CD4-positive, alpha-beta T cell (primary cell): ENCODE results near the gene CHAC2. TPM values are rescaled to one million over a fixed set of nuclear protein-coding genes. Genes with fewer than 3 reads are reported as not detected.

Experiments
- ATAC-seq: fragments of 200-7000 bp; cut with Tn5 transposase; one replicate; pipeline ENCODE4 v1.10.0; 2022; ENCODE audit warnings: mild to moderate bottlenecking; ENCODE audit not compliant: poor library complexity
- CTCF ChIA-PET: fragments of 350-600 bp; sonication (Branson Sonifier 250); formaldehyde crosslinking; loops from one replicate; lab custom pipeline; 2021; ENCODE audit warnings: antibody characterized with exemption, inconsistent platforms; lab: Charles Lee
- POLR2A ChIA-PET: fragments of 350-600 bp; sonication (Branson Sonifier 250); formaldehyde crosslinking; loops from one replicate; lab custom pipeline; 2021; ENCODE audit warnings: antibody characterized with exemption, inconsistent platforms; lab: Charles Lee
- DNase-seq, 14 experiments: peaks; one replicate each; pipeline ENCODE4 v3.0.0-alpha.2; 2013 to 2020; ENCODE audit warnings: mixed read lengths in 2 of 14
- H3K27ac ChIP-seq, 2 donors: one replicate each; pipeline versions ENCODE4 v1.5.1 to v1.7.0; 2013; ENCODE audit warnings: low read length in 2 of 2, low read depth in 1 of 2, mild to moderate bottlenecking in 1 of 2
- H3K27me3 ChIP-seq, 2 experiments: 1 replicate in 1 of 2; 2 replicates in 1 of 2; pipeline versions ENCODE4 v1.6.1 to v1.7.0; 2013; ENCODE audit warnings: low read length in 2 of 2, control low read depth in 1 of 2, mild to moderate bottlenecking in 1 of 2, moderate library complexity in 1 of 2; ENCODE audit not compliant: insufficient read depth in 2 of 2, control insufficient read depth in 1 of 2
- H3K36me3 ChIP-seq: one replicate; pipeline ENCODE4 v1.6.1; 2013; ENCODE audit warnings: low read length, control low read depth; ENCODE audit not compliant: insufficient read depth
- H3K4me1 ChIP-seq: one replicate; pipeline ENCODE4 v1.6.1; 2013; ENCODE audit warnings: low read length, control low read depth; ENCODE audit not compliant: insufficient read depth
- H3K4me3 ChIP-seq: one replicate; pipeline ENCODE4 v1.5.1; 2013; ENCODE audit warnings: mild to moderate bottlenecking, low read length, moderate library complexity
- H3K9me3 ChIP-seq, 2 experiments: 1 replicate in 1 of 2; 2 replicates in 1 of 2; pipeline versions ENCODE4 v1.6.1 to v1.7.0; 2013; ENCODE audit warnings: low read length in 2 of 2, mild to moderate bottlenecking in 2 of 2, control low read depth in 1 of 2, moderate library complexity in 1 of 2; ENCODE audit not compliant: control insufficient read depth in 1 of 2, insufficient read depth in 1 of 2
- H3K27ac Mint-ChIP-seq: one replicate; pipeline ENCODE4 v1.8.0; 2020; ENCODE audit warnings: mixed read lengths
- H3K27me3 Mint-ChIP-seq: one replicate; pipeline ENCODE4 v1.8.0; 2021; ENCODE audit warnings: mixed read lengths
- H3K36me3 Mint-ChIP-seq: one replicate; pipeline ENCODE4 v1.8.0; 2021; ENCODE audit warnings: low read depth, mixed read lengths
- H3K4me1 Mint-ChIP-seq: one replicate; pipeline ENCODE4 v1.8.0; 2021; ENCODE audit warnings: low read depth, mixed read lengths
- H3K4me3 Mint-ChIP-seq: one replicate; pipeline ENCODE4 v1.8.0; 2020; ENCODE audit warnings: mild to moderate bottlenecking, mixed read lengths
- H3K9me3 Mint-ChIP-seq: one replicate; pipeline ENCODE4 v1.8.0; 2020; ENCODE audit warnings: mixed read lengths
- intact Hi-C, 2 experiments: fragments of 100-400 bp; cut with DNase I in 1 of 2; cut with micrococcal nuclease in 1 of 2; formaldehyde crosslinking; loops; one replicate each; pipeline versions ENCODE4 v1.15.1 to v1.9.0; 2023 to 2025; cut with DNase I, micrococcal nuclease
- total RNA-seq, 174 experiments: library from RNA in 2 of 174; stranded (reverse) in 2 of 174; gene quantifications; one replicate each; pipeline ENCODE4 v1.2.3 and lab custom pipeline; 2021 to 2026
- TF ChIP-seq, protein P1 (sequence below): fragments of 200-600 bp; IDR thresholded peaks from one replicate; pipeline ENCODE4 v1.8.0; 2022; ENCODE audit warnings: antibody characterized with exemption, mild to moderate bottlenecking

The CHAC2 gene
- total RNA-seq, 2 experiments from 2014 or later: 0.47 to 0.85 TPM

- DNase-seq (no peak), ATAC-seq (no peak)
- Mint-ChIP-seq H3K36me3 (peaks cover 60% of the 10 kb centered on the region), H3K27ac (no peak overlapping the region), H3K4me3 (no peak overlapping the region), H3K4me1 (peaks cover 6% of the 10 kb centered on the region), H3K9me3 (no peaks in the 10 kb centered on the region), H3K27me3 (no peaks in the 10 kb centered on the region)
- Histone ChIP-seq H3K36me3 (peaks cover 12% of the 10 kb centered on the region), H3K27me3 (no peaks in the 10 kb centered on the region), H3K27ac (no peak overlapping the region), H3K9me3 (no peaks in the 10 kb centered on the region), H3K4me1 (no peaks in the 10 kb centered on the region), H3K4me3 (no peak overlapping the region)
- intact Hi-C loops: no loop called here
- ChIA-PET POLR2A (interaction anchor here (1.0 to 1.4 kb wide), 2 partner anchors 19 to 30 kb away, joined by 4 to 5 read pairs; partner anchors contain the start of gene CHAC2), CTCF (no interaction called here)
- TF ChIP-seq, protein P1, sequence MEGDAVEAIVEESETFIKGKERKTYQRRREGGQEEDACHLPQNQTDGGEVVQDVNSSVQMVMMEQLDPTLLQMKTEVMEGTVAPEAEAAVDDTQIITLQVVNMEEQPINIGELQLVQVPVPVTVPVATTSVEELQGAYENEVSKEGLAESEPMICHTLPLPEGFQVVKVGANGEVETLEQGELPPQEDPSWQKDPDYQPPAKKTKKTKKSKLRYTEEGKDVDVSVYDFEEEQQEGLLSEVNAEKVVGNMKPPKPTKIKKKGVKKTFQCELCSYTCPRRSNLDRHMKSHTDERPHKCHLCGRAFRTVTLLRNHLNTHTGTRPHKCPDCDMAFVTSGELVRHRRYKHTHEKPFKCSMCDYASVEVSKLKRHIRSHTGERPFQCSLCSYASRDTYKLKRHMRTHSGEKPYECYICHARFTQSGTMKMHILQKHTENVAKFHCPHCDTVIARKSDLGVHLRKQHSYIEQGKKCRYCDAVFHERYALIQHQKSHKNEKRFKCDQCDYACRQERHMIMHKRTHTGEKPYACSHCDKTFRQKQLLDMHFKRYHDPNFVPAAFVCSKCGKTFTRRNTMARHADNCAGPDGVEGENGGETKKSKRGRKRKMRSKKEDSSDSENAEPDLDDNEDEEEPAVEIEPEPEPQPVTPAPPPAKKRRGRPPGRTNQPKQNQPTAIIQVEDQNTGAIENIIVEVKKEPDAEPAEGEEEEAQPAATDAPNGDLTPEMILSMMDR: no peak
These were observed 30.5 kb upstream of the CHAC2 start for GRCh38 chr2:53737091-53737490.

DNA sequence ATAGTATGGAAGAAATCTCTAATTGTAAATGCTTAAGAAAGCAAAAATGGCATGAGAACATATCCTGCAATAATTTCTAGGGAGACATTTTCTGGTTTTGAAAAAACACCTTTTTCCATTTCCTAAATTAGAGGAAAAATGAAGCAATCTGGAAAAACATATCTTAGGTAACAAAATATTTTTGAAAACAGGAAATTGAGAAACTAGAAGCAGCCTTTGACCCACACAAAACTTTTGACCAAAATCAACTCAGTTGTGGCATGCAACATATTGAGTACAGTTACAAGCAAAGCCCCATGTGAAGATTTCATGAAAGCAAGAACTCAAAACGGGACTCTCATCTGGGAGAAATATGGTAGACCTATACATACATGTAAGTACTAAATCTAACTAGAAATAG is 28.6 kb upstream of the CHAC2 start:
- CTCF ChIA-PET: no interaction called here
- H3K4me3 Mint-ChIP-seq: no peak overlapping the region

DNA sequence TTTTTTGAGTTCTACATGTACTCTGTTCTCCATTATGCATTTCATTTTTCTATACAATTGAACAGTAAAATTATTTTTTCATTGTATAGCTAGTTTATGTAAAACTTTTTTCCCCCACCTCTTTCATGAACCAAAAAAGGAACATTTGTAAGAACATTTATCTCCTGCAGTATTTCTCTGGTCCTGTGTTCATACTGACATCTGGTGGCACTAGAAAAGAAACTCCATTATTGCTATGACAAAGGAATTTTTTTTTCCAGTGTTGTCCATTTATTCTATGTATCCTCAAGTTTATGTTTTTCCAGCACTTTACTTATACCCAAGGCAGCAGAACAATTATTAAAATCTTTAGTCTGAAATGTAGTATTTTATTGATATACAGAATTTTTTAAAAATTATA is 27.4 kb upstream of the CHAC2 start:
- Histone ChIP-seq H3K4me3 (no peak overlapping the region), H3K27me3 (no peaks in the 10 kb centered on the region), H3K4me1 (no peaks in the 10 kb centered on the region), H3K9me3 (no peaks in the 10 kb centered on the region), H3K27ac (no peak overlapping the region), H3K36me3 (peaks cover 12% of the 10 kb centered on the region)
- Mint-ChIP-seq H3K4me1 (peaks cover 13% of the 10 kb centered on the region), H3K36me3 (peaks cover 50% of the 10 kb centered on the region), H3K27ac (no peak overlapping the region), H3K9me3 (no peaks in the 10 kb centered on the region), H3K4me3 (no peak overlapping the region), H3K27me3 (no peaks in the 10 kb centered on the region)
- intact Hi-C loops: no loop called here
- DNase-seq: no peak
- no peak for ATAC-seq
- ChIA-PET CTCF (no interaction called here), POLR2A (no interaction called here)
- TF ChIP-seq, protein P1: no peak

More for the DNA sequence above, 28.6 kb upstream of the CHAC2 start:
- no peaks in the 10 kb centered on the region for H3K27me3 ChIP-seq
- no peaks in the 10 kb centered on the region for H3K9me3 ChIP-seq
- POLR2A ChIA-PET: no interaction called here
- Mint-ChIP-seq H3K4me1 (peaks cover 13% of the 10 kb centered on the region), H3K27me3 (no peaks in the 10 kb centered on the region), H3K9me3 (no peaks in the 10 kb centered on the region), H3K36me3 (peaks cover 60% of the 10 kb centered on the region), H3K27ac (no peak overlapping the region)
- intact Hi-C loops: no loop called here
- no peak for ATAC-seq
- no peak overlapping the region for H3K4me3 ChIP-seq
- H3K4me1 ChIP-seq: no peaks in the 10 kb centered on the region
- TF ChIP-seq, protein P1: no peak
- no peak overlapping the region for H3K27ac ChIP-seq
- no peak for DNase-seq
- H3K36me3 ChIP-seq: peaks cover 12% of the 10 kb centered on the region
